Stimulated activated CD4-positive, alpha-beta T cell treated with anti-CD3 and anti-CD28 coated beads, TNF-alpha, amount 100 ng/mL, for 1 hour (primary cell): ENCODE data around the gene THSD4.
"Not testable (repeated sequence)": the region's sequence is repeated elsewhere in the genome, so short reads cannot be mapped to it uniquely, and the experiment has no call there.

Experiments
- DNase-seq, 3 donors: peaks; one replicate each; pipeline ENCODE4 v3.0.0-alpha.2; 2020; ENCODE audit warnings: low read depth in 3 of 3, low spot score in 1 of 3

The THSD4 gene

GRCh38 chr15:71146580-71146982, 31.3 kb downstream of the THSD4 start:
- DNase-seq: no peak

GRCh38 chr15:71148048-71148447, 32.8 kb downstream of the THSD4 start:
- DNase-seq: no peak

DNA sequence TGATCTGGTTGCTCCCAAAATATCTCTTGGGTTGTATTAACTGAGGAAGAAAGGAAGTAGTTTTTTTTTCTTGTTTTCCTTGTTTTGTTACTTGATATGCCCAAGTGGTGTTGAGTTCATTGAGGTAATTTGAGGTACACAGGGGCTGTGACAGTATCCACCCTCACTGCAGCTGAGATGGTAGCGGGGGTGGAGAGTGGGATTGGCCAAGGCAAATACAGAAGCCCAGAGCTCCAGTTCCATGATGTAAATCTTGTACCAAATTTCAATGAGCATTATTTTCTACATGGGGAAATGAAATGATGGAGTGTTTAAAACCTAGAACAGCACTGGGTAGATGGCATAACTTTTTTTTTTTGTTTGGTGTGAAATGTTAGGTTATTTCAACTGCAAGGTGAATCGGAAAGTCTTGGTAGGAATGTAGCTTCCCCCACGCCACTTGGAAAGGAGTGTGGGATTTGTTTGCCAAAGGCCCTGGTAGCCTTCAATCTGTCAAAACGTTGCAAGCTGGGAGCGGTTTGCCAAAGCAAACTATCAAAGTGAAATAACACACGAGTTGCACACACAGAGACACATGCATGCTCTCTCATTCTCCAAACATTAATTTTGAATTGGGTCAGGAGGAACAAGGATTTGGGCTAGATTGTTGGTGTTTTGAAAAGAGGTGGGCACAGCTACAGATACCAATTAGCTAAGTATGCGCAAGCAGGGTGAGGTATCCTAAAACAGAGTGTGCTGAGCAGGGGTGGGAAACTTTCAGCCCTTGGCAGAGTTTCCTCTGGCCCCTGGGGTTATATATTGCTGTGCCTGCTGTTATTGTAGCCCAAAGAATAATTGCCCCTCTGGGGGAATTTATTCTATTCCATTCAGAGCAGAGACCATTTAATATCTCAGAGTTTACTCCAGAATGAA, 34.6 kb downstream of the THSD4 start:
- DNase-seq: no peak

DNA sequence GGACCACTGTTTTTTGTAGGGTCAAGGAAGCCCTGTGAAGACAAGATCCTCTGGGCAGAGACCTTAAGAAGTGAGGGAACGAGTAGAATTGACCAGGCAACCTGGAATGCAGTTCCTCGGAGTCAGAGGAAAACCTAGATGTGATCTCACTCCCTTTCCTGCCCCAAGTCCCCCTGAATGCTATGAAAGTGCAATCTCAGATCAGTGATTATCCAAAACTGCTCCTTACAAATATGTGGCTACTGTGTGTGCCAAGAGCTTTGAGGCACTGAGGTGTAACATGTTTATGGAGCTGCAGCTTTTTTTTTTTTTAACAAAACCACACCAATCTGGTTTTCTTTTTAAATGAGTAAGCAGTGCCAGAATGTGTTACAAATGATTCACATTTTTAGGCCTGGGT, 35.8 kb downstream of the THSD4 start:
- DNase-seq: no peak

DNA sequence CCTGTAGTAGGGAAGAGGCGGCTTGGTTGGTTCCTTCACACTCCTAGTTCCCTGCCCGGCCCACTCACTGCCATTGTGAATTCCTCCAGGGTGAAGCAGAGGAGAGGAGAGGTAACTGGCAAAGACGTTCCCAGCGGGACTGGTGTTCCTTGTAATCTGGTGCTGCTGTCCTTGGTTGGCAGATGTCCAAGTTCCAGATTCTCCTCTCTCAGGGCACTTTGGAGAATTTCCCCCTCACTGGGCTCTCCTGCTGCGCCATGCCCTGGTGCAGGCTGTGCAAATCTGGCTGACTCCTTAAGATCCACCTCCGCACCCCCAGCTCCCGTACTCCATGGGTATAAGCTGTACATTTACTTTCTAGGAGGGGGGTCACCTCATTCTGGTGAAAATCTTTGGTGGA, 37.3 kb downstream of the THSD4 start:
- DNase-seq: no peak

DNA sequence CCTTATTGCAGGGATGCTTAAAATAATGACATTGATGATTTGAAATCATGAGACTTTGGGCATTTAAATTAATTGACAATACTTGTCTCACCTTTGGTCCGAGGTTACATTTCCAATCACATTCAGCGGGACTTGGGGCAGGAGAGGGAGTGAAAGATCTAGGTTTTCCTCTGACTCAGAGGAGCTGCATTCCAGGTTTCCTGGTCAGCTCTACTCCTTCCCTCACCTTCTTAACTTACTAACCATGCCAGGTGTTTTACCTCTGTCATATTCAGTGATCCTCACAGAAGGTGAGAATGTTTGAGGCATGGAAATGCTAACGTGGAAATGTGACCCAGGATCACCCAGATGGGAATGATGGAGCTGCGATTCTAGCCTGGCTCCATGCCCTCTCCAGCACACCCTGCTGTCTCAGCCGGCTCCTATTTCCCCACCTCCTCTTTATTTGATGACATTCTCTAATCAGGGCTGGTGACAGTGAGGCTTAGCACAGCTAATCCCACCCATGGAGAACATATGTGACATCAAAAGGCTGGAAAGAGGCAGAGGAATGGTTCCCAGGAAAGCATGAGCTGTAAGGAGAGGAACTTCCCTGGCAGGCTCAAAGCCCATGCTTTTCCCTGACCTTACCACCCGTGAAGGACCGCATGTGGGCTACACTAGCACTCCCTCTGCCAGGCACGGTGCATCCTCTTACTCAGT, 38.7 kb downstream of the THSD4 start:
- no peak for DNase-seq

- DNase-seq: no peak
Measured at GRCh38 chr15:71154607-71155200, 39.4 kb downstream of the THSD4 start.

DNA sequence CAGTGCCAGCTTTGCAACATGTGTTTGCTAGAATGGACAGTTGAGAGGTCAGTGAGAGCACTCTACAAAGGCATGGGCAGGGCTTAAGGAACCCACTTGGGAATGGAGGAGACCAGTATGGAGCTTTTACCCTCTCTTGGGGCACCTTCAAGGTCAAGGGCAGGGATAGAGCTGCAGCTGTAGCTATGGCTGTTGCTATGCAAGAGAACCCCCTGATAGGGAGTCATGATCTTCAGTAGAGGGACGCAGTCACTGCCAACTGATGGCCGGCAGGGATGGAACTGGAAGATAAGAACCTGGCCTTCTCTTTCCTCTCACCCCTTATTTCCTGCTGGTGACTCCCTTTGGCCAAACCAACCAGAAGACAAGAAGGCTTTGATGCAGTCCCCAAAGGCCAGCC, 40.3 kb downstream of the THSD4 start:
- no peak for DNase-seq

DNA sequence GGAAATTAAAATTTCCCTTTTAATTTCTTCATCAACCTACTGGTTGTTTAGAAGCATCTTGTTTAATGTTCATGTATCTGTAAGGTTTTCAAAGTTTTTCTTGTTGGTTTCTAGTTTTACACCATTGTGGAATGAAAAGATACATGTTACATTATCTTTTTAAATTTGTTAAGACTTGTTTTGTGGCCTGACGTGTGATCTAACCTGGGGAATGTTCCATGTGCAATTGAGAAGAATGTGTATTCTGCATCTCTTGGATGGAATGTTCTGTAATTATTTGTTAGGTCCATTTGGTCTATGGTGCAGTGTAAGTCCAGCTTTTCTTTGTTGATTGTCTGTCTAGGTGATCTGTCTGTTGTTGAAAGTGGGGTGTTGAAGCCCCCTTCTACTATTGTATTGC, 45.7 kb downstream of the THSD4 start:
- DNase-seq: no peak

DNA sequence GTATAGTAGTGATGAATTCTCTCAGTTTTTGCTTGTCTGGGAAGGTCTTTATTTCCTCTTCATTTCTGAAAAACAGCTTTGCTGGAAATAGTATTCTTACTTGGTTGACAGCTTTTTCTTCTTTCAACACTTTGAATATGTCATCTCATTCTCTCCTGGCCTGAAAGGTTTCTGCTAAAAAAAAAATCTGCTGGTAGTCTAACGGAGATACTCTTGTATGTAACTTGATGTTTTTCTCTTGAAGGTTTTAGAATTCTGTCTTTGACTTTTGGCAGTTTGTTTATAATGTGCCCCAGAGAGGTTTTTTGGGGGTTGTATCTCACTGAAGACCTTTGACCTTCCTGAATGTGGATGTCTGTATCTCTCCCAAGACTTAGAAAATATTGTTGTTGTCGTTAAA, 47.0 kb downstream of the THSD4 start:
- DNase-seq: no peak

GRCh38 chr15:71164606-71165005, 49.3 kb downstream of the THSD4 start:
- not testable (repeated sequence) for DNase-seq

DNA sequence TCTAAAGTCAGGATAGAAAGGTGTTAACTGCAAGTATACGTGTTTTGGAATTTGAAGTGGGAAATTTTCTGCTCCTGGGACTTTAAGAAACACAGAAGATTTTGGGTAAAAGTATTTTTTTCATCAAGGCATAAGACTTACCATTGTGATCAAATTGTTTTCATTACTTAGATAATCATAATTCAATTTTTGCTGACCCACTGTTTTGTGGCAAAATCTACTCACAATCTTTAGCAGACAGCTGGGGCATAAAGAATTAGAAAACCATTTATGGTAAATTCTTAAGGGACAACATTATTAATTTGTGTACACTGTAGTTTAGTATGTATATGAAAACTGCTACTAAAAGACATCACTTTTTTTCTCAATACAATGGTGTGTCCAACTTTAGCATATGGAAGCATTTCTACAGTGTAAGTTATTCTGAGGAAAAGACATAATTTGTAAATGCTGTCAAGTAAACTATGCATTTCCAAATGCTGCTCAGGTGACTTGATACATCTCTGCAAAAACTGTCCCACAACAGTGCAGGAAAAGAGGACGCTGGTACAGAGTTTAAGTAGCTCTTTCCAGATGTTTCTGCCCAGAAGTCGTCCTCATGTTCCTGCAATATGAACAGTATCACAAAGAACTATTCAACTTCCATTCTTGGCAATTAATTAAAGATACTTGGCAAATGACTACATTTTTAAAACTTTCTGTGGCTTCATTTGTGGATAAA, 52.3 kb downstream of the THSD4 start:
- no peak for DNase-seq

DNA sequence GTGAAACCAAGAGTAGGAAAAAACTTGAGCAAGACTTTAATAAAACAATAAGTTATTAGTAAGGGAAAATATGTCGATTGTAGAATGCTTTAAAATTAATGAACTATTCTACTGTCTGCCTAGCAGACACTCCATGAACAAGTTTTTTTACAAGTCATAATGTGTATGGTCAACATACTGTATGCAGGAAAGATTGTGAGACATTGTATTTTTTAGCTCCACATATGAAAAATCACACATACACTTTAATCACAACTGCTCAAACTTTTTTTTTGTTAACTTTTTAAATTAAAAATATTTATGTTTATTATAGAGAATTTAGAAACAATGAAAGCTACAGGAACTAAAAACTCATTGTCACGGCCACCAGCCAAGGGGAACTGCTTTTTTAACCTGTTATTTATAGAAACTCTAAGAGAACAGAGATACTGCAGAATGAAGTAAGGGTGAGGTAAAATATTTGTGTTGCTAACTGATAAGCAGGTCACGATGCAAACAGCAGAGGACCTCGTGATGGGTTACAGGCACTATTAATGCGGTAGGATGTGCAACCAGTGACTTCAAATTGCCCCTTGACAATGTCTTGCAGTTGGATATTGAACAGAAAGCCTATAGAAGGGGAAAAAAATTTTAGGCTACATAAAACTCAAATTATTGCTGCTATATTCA, 53.0 kb downstream of the THSD4 start:
- no peak for DNase-seq

DNA sequence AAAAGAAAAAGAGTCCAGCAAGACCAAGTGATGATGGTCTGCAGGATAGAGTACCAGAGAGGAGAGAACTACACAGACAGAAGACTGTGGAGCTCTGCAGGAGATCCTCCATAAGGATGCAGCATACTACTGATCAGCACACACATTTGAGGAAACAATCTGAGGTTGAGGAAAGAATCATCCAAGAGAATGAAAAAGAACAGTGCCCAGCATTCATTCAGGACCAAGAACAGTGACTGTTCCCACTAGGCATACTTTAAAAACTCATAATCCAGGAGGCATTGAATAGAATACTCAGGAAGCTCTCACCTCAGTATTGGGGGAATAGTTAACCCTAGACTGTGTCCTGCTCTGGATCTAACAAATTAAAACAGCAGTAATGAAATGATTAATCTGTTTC, 54.9 kb downstream of the THSD4 start:
- no peak for DNase-seq

- no peak for DNase-seq
Measured at GRCh38 chr15:71171195-71171594, 55.9 kb downstream of the THSD4 start.

DNA sequence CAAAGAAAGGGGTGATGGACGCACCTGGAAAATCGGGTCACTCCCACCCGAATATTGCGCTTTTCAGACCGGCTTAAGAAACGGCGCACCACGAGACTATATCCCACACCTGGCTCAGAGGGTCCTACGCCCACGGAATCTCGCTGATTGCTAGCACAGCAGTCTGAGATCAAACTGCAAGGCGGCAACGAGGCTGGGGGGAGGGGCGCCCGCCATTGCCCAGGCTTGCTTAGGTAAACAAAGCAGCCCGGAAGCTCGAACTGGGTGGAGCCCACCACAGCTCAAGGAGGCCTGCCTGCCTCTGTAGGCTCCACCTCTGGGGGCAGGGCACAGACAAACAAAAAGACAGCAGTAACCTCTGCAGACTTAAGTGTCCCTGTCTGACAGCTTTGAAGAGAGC, 59.1 kb downstream of the THSD4 start:
- DNase-seq: not testable (repeated sequence)

DNA sequence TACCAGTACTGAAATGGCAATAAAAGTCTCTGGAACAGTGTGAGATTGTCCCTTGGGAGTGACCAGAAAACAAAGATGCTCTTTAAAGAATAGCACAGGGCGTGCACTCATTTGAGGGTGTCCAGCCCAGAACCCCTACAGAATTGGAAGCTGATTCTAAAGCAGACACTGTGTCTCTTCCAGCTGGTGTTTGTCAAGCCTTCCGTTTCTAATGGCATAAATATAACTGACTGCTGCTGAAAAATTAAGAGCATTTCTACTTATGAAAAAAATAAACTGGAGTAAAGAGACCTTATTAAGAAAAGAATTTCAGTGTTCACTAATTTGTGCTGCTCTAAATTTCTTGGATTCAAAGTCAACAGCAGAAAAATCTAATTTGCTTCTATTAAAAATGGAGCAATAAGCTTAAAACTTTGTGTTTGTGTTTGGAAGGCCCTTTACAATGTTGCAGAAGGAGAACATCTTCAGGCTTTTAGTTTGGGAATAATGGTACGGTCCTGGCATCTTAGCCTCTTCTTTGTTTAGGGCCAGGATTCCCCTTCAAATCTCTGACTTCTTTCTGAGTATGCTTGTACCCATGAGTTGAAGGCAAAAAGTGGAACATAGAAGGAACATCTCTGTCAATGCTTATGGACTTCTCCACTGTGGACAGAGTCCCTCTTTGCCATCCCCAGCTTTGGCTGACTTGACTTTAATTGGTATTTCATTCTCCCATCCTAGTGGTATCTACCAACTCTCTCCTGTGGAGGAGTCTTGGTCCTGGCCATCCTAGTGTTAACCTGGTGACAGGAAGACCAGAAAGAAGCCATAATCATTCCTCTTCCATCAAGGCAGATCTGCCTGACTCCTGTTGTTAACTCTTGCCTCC, 65.9 kb downstream of the THSD4 start:
- no peak for DNase-seq

DNA sequence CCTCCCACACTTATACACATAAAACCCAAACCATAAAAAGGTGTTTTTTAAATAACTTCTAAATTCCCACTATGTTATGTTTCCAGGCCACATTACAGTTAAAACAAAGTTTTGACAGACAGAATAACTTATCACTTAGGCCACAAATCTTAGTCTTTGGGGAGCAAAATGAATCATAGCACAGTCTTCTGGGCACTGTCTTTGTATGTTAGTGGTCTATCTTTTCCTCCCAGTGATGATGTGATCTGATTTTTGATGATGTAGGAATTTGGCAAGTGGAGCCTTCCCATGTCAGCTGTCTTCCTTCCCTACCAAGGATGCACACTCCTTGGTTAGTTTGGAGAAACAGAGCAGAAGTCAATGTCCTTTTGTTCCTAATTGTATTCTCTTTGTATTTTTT, 67.3 kb downstream of the THSD4 start:
- no peak for DNase-seq

GRCh38 chr15:71183063-71183462, 67.8 kb downstream of the THSD4 start:
- no peak for DNase-seq

DNA sequence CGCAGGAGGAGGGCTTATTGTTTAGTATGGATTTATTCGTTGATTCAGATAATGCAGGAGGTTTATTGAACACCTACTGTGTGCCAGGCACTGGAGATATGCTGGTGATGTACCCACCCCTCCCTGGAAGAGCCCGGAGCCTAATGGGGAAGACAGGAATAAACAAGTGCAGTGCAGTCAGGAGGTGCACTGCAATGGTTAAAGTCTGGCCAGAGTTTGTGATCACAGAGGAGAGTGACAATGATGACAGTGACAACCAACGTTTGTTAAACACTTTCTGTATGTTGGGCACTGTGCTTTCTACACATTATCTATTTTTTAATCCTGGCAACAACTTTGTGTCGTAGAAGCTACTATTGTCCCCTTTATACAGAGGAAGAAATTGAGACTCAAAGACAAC, 70.4 kb downstream of the THSD4 start:
- DNase-seq: no peak
